Cardiac ventricle fibroblast (primary cell): ENCODE data around the gene VSIG8. TPM values are rescaled to one million over a fixed set of nuclear protein-coding genes. Genes with fewer than 3 reads are reported as not detected.

Source experiments
- total RNA-seq: library from RNA; depleted of rRNA; stranded (reverse); fragments of >200 nt; gene quantifications from 2 replicates; pipeline ENCODE4 v1.2.3, GENCODE V29; 2015

VSIG8 gene, protein sequence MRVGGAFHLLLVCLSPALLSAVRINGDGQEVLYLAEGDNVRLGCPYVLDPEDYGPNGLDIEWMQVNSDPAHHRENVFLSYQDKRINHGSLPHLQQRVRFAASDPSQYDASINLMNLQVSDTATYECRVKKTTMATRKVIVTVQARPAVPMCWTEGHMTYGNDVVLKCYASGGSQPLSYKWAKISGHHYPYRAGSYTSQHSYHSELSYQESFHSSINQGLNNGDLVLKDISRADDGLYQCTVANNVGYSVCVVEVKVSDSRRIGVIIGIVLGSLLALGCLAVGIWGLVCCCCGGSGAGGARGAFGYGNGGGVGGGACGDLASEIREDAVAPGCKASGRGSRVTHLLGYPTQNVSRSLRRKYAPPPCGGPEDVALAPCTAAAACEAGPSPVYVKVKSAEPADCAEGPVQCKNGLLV
- not detected in 2 replicates for total RNA-seq

DNA sequence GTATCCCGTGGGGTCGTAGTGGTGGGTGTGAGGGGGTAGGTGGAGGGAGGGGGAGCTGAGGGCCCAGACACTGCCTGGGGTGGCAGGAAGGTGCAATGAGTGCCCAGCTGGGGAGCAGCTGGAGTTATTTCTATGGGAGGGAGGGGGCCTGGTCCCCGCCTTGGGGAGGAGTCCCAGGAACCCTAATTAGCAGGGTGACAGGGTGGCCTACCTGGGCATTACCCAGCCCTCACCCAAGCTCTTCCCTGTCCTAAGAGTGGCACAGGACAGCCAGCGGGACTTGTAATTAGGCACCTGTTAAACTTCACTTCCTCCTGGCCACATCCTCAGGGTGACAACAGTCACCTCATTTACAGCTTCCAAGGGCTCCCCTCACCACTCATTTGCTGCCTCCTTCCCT is at the start of gene VSIG8:
VSIG8 (minus strand) TSS at position 101 of the 400 bp plus-strand sequence. CDS start 136 bp downstream, outside the sequence.

DNA sequence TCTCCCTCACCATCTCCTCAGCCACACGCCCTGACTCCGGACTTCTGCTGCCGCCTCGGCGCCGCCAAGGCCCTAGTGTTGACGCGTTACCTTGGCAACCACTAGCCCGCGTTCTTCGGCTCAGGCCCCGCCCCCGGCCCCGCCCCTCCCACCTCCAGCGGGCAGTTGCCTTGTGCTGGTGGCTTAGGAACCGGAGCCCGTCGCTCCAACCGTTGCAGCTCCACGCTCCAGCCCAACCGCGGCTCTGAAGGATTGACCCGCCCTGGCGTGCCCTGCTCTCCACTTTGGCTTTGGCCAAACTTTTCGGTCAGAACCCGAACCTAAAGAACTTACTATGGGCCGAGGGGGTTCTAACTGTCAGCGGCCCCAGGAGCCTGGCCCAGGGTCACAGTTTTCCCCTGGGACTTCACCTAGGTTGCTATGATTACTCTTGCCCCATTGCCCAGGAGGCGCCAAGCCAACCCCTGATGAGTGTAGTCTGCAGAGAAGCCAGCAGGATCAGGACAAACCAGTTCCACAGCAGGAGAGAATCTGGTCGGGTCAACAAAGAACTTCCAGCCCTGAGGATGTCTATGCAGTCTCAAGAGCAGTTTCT is 37.7 kb upstream of the VSIG8 start, which contains the start of gene CFAP45:
CFAP45 (minus strand) TSS at position 80 of the 595 bp plus-strand sequence; CDS start at position 13, 67 bp downstream.

DNA sequence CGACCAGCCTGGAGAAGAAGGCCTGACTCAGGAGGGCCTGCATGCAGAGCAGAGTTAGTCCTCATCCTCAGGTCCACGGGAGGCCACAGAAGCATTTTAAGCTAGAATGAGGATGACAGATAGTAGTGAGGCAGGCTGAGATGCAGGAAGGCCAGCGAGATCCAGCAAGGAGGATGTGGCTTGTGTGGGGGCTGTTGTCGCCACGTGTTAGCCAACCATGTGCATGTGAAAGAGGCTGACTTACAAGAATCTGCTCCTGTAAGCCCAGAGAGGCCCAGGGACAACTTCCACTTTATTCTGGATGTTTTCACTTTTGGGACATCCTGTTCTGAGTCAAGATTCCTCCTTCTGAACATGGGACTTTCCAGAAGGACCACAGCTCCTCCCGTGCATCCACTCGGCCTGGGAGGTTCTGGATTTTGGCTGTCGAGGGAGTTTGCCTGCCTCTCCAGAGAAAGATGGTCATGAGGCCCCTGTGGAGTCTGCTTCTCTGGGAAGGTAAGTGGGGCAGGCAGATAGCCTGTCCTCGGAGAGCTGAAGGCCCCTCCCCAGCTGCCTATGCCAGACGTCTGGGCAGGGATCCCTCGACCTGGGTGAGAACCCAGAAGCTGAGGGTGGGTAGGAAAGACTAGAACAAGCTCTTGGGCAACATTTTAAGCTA is 35.9 kb downstream of the VSIG8 start, which contains the start of gene SLAMF8:
SLAMF8 (plus strand) TSS at position 433 of the 661 bp plus-strand sequence; CDS start at position 459, 26 bp downstream.

Other genes starting within 250 kb of the VSIG8 start
- 0.12 TPM in 1 of 2 replicates, not detected in the other for gene CRP, start 148.1 kb downstream of the VSIG8 start, total RNA-seq
- 120 and 140 TPM in 2 replicates for gene DUSP23, start 81.7 kb downstream of the VSIG8 start, total RNA-seq
- gene FCRL6, start 60.3 kb downstream of the VSIG8 start, total RNA-seq, result not detected in 2 replicates
- not detected in 2 replicates for gene SLAMF8, start 35.8 kb downstream of the VSIG8 start, total RNA-seq
- not detected in 2 replicates for gene CFAP45, start 37.5 kb upstream of the VSIG8 start, total RNA-seq
- gene TAGLN2, start 62.9 kb upstream of the VSIG8 start, total RNA-seq, result 285 and 303 TPM in 2 replicates
- gene IGSF9, start 83.0 kb upstream of the VSIG8 start, total RNA-seq, result not detected in 2 replicates
- not detected in 2 replicates for gene SLAMF9, start 91.6 kb upstream of the VSIG8 start, total RNA-seq
- 2.3 and 4.0 TPM in 2 replicates for gene PIGM, start 169.3 kb upstream of the VSIG8 start, total RNA-seq
- gene KCNJ10, start 207.5 kb upstream of the VSIG8 start, total RNA-seq, result not detected in 2 replicates
- not detected in 2 replicates for gene KCNJ9, start 218.9 kb upstream of the VSIG8 start, total RNA-seq
- 10.4 and 11.4 TPM in 2 replicates for gene IGSF8, start 236.0 kb upstream of the VSIG8 start, total RNA-seq